ENCODE measurements around the gene KIAA1549. TPM values are rescaled to one million over a fixed set of nuclear protein-coding genes. Genes with fewer than 3 reads are reported as not detected.
"Not testable (repeated sequence)": the region's sequence is repeated elsewhere in the genome, so short reads cannot be mapped to it uniquely, and the experiment has no call there.

KIAA1549 gene
- total RNA-seq, 1 donor: 3.3 TPM

DNA sequence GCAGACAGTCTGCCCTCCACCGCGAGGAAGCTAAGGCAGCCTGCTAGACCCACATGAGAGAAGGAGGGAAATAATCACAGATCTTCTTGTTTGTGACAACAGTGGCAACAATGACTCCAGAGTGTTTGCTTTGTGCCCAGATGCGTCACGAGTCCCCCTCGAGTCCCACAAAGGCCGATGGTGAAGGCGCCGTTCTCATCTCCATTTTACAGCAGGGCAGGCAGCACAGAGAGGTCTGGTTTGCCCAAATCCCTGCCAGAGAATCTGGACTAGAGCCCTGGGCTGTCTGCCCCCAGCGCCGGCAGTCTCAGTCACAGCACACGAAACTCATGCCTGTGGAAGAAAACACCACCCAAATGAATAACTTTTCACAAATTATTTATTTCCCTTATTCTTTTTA is 38.1 kb downstream of the KIAA1549 start:
- no peaks in the 10 kb centered on the region for H3K79me2 ChIP-seq (ENCODE audit: insufficient read depth, low read length)

DNA sequence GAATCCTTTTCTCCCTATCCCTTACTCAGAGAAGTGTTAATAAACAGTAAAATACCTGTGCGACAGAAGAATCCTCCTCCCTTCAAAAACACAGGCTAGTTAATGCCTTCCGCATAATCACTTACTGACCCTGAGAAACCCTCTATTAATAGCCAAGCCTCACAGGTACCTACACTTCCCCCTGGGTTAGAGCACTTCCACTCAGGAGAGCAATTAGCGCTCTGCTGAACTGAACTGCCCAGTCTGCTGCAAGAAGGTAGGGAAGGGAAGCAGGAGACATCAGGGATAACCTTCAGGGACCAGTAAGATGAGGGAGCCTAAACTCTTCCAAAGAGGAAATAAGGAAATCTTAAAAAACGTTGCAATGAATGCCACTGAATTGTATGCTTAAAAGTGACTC is 39.6 kb downstream of the KIAA1549 start:
- Histone ChIP-seq H3K27ac (ENCODE audit: low read depth, low read length) (no peak overlapping the region), H4K20me1 (ENCODE audit: insufficient read depth, low read length) (peaks cover 5% of the 10 kb centered on the region), H3K9me3 (ENCODE audit: low read depth, low read length) (no peaks in the 10 kb centered on the region), H3K4me3 (ENCODE audit: insufficient read depth, low read length) (no peak overlapping the region), H3K4me2 (ENCODE audit: insufficient read depth, low read length) (no peak overlapping the region), H2AFZ (ENCODE audit: low read length) (no peak overlapping the region), H3K27me3 (ENCODE audit: insufficient read depth, low read length) (no peaks in the 10 kb centered on the region), H3K79me2 (ENCODE audit: insufficient read depth, low read length) (no peaks in the 10 kb centered on the region), H3K36me3 (ENCODE audit: insufficient read depth, low read length) (no peaks in the 10 kb centered on the region), H3K4me1 (ENCODE audit: insufficient read depth, low read length) (no peaks in the 10 kb centered on the region)
- DNase-seq (ENCODE audit: insufficient read length, low spot score, missing footprints): no peak
- TF ChIP-seq, protein P1, sequence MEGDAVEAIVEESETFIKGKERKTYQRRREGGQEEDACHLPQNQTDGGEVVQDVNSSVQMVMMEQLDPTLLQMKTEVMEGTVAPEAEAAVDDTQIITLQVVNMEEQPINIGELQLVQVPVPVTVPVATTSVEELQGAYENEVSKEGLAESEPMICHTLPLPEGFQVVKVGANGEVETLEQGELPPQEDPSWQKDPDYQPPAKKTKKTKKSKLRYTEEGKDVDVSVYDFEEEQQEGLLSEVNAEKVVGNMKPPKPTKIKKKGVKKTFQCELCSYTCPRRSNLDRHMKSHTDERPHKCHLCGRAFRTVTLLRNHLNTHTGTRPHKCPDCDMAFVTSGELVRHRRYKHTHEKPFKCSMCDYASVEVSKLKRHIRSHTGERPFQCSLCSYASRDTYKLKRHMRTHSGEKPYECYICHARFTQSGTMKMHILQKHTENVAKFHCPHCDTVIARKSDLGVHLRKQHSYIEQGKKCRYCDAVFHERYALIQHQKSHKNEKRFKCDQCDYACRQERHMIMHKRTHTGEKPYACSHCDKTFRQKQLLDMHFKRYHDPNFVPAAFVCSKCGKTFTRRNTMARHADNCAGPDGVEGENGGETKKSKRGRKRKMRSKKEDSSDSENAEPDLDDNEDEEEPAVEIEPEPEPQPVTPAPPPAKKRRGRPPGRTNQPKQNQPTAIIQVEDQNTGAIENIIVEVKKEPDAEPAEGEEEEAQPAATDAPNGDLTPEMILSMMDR (IDR thresholded peaks at IDR 0.05; ENCODE audit: extremely low read depth, low read depth, low read length): no peak

More for the DNA sequence above, 38.1 kb downstream of the KIAA1549 start:
- Histone ChIP-seq H3K36me3 (ENCODE audit: insufficient read depth, low read length) (no peaks in the 10 kb centered on the region), H3K4me2 (ENCODE audit: insufficient read depth, low read length) (no peak overlapping the region), H3K9me3 (ENCODE audit: low read depth, low read length) (no peaks in the 10 kb centered on the region), H3K27me3 (ENCODE audit: insufficient read depth, low read length) (no peaks in the 10 kb centered on the region), H3K4me1 (ENCODE audit: insufficient read depth, low read length) (no peaks in the 10 kb centered on the region), H3K27ac (ENCODE audit: low read depth, low read length) (no peak overlapping the region), H3K4me3 (ENCODE audit: insufficient read depth, low read length) (no peak overlapping the region), H2AFZ (ENCODE audit: low read length) (no peak overlapping the region), H4K20me1 (ENCODE audit: insufficient read depth, low read length) (peaks cover 5% of the 10 kb centered on the region)
- TF ChIP-seq, protein P1 (IDR thresholded peaks at IDR 0.05; ENCODE audit: extremely low read depth, low read depth, low read length): no peak
- DNase-seq (ENCODE audit: insufficient read length, low spot score, missing footprints): no peak

GRCh38 chr7:138940602-138941001 is 40.6 kb downstream of the KIAA1549 start:
- H3K36me3 ChIP-seq (ENCODE audit: insufficient read depth, low read length); H3K79me2 ChIP-seq (ENCODE audit: insufficient read depth, low read length): not testable (repeated sequence)

DNA sequence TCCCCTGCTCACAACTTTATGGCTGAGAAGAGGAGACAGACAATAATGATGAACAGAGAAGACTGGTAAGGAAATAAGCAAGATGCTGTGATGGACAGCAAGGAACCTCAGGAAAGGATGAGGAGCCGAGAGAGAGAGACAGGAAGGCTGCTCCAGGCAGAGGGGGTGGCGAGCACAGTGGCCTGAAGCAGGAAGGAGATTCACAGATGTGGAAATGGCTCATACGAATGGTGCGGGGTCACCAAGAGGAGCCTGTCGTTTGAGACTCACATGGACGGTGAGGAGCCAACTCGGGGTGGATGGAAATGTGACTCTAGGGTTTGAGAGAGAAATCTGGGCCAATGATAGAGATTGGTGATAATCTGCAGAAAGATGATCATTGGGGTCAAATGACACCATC is 43.7 kb downstream of the KIAA1549 start:
- Histone ChIP-seq H3K27me3 (ENCODE audit: insufficient read depth, low read length) (no peaks in the 10 kb centered on the region), H3K4me1 (ENCODE audit: insufficient read depth, low read length) (peaks cover 14% of the 10 kb centered on the region), H3K36me3 (ENCODE audit: insufficient read depth, low read length) (no peaks in the 10 kb centered on the region), H3K27ac (ENCODE audit: low read depth, low read length) (no peak overlapping the region), H3K79me2 (ENCODE audit: insufficient read depth, low read length) (no peaks in the 10 kb centered on the region), H3K4me3 (ENCODE audit: insufficient read depth, low read length) (no peak overlapping the region), H3K9me3 (ENCODE audit: low read depth, low read length) (no peaks in the 10 kb centered on the region), H3K4me2 (ENCODE audit: insufficient read depth, low read length) (no peak overlapping the region), H2AFZ (ENCODE audit: low read length) (no peak overlapping the region), H4K20me1 (ENCODE audit: insufficient read depth, low read length) (peaks cover 3% of the 10 kb centered on the region)
- TF ChIP-seq, protein P1 (IDR thresholded peaks at IDR 0.05; ENCODE audit: extremely low read depth, low read depth, low read length): no peak
- DNase-seq (ENCODE audit: insufficient read length, low spot score, missing footprints): no peak

More at GRCh38 chr7:138940602-138941001, 40.6 kb downstream of the KIAA1549 start:
- DNase-seq (ENCODE audit: insufficient read length, low spot score, missing footprints); H3K4me2 ChIP-seq (ENCODE audit: insufficient read depth, low read length); H3K9me3 ChIP-seq (ENCODE audit: low read depth, low read length); H3K27ac ChIP-seq (ENCODE audit: low read depth, low read length); H3K27me3 ChIP-seq (ENCODE audit: insufficient read depth, low read length); H4K20me1 ChIP-seq (ENCODE audit: insufficient read depth, low read length); H3K4me3 ChIP-seq (ENCODE audit: insufficient read depth, low read length); H3K4me1 ChIP-seq (ENCODE audit: insufficient read depth, low read length); H2AFZ ChIP-seq (ENCODE audit: low read length): not testable (repeated sequence)

All from osteoblast (primary cell).